Activated naive CD8-positive, alpha-beta T cell (primary cell): ENCODE results near the gene HAGHL.

Experiments used
- H3K27ac Mint-ChIP-seq: one replicate; pipeline ENCODE4 v1.8.0; 2021; ENCODE audit warnings: mixed read lengths
- H3K27me3 Mint-ChIP-seq: one replicate; pipeline ENCODE4 v1.8.0; 2021; ENCODE audit warnings: mixed read lengths
- H3K36me3 Mint-ChIP-seq: one replicate; pipeline ENCODE4 v1.8.0; 2021; ENCODE audit warnings: mixed read lengths
- H3K4me1 Mint-ChIP-seq: one replicate; pipeline ENCODE4 v1.8.0; 2021; ENCODE audit warnings: low read depth, mixed read lengths
- H3K4me3 Mint-ChIP-seq: one replicate; pipeline ENCODE4 v1.8.0; 2021; ENCODE audit warnings: mild to moderate bottlenecking, mixed read lengths
- H3K9me3 Mint-ChIP-seq: one replicate; pipeline ENCODE4 v1.8.0; 2021; ENCODE audit warnings: low read depth, mixed read lengths

HAGHL gene

GRCh38 chr16:720447-720989 is 6.4 kb upstream of the HAGHL start:
- Mint-ChIP-seq H3K27ac (peak overlapping the region; percentile 86), H3K27me3 (no peaks in the 10 kb centered on the region), H3K36me3 (no peaks in the 10 kb centered on the region), H3K4me1 (peaks cover 27% of the 10 kb centered on the region), H3K4me3 (peak overlapping the region; percentile 86), H3K9me3 (no peaks in the 10 kb centered on the region)

GRCh38 chr16:720990-721764 is 5.7 kb upstream of the HAGHL start, which contains the start of gene ANTKMT:
TSS of gene ANTKMT (plus strand) at chr16:721146. CDS start at chr16:721275, 129 bp downstream.
- Mint-ChIP-seq H3K9me3 (no peaks in the 10 kb centered on the region), H3K4me3 (peak within 1 kb of the TSS; percentile 86), H3K27me3 (no peaks in the 10 kb centered on the region), H3K4me1 (peaks cover 26% of the 10 kb centered on the region), H3K27ac (peak within 1 kb of the TSS; percentile 86), H3K36me3 (no peaks in the 10 kb centered on the region)

GRCh38 chr16:721765-722540 is 5.0 kb upstream of the HAGHL start:
- H3K4me3 Mint-ChIP-seq = peak overlapping the region; percentile 59

GRCh38 chr16:722835-723633 is 3.9 kb upstream of the HAGHL start:
- H3K4me3 Mint-ChIP-seq = peak overlapping the region; percentile 59
- H3K4me1 Mint-ChIP-seq = peaks cover 23% of the 10 kb centered on the region
- H3K27me3 Mint-ChIP-seq = no peaks in the 10 kb centered on the region
- no peaks in the 10 kb centered on the region for H3K9me3 Mint-ChIP-seq
- H3K27ac Mint-ChIP-seq = no peak overlapping the region
- no peaks in the 10 kb centered on the region for H3K36me3 Mint-ChIP-seq

More at GRCh38 chr16:721765-722540, 5.0 kb upstream of the HAGHL start:
- H3K27me3 Mint-ChIP-seq = no peaks in the 10 kb centered on the region
- no peak overlapping the region for H3K27ac Mint-ChIP-seq
- no peaks in the 10 kb centered on the region for H3K36me3 Mint-ChIP-seq
- H3K4me1 Mint-ChIP-seq = peaks cover 23% of the 10 kb centered on the region
- no peaks in the 10 kb centered on the region for H3K9me3 Mint-ChIP-seq

- Mint-ChIP-seq H3K36me3 (no peaks in the 10 kb centered on the region), H3K4me1 (peaks cover 23% of the 10 kb centered on the region), H3K27ac (no peak overlapping the region), H3K27me3 (no peaks in the 10 kb centered on the region), H3K4me3 (no peak overlapping the region), H3K9me3 (no peaks in the 10 kb centered on the region)
Measured at GRCh38 chr16:723695-724094, 3.2 kb upstream of the HAGHL start.

- H3K36me3 Mint-ChIP-seq = no peaks in the 10 kb centered on the region
- no peak overlapping the region for H3K27ac Mint-ChIP-seq
- H3K4me3 Mint-ChIP-seq = no peak overlapping the region
- peaks cover 16% of the 10 kb centered on the region for H3K4me1 Mint-ChIP-seq
- no peaks in the 10 kb centered on the region for H3K27me3 Mint-ChIP-seq
- H3K9me3 Mint-ChIP-seq = no peaks in the 10 kb centered on the region
Measured at GRCh38 chr16:724188-725040, 2.5 kb upstream of the HAGHL start.

- H3K27ac Mint-ChIP-seq = no peak overlapping the region
- H3K27me3 Mint-ChIP-seq = no peaks in the 10 kb centered on the region
- peaks cover 13% of the 10 kb centered on the region for H3K4me1 Mint-ChIP-seq
- no peaks in the 10 kb centered on the region for H3K36me3 Mint-ChIP-seq
- H3K4me3 Mint-ChIP-seq = no peak overlapping the region
- no peaks in the 10 kb centered on the region for H3K9me3 Mint-ChIP-seq
Measured at GRCh38 chr16:725041-725376, 1.9 kb upstream of the HAGHL start.

GRCh38 chr16:725463-726187 is 1.3 kb upstream of the HAGHL start:
- H3K27ac Mint-ChIP-seq = no peak overlapping the region
- no peaks in the 10 kb centered on the region for H3K36me3 Mint-ChIP-seq
- no peaks in the 10 kb centered on the region for H3K27me3 Mint-ChIP-seq
- no peak overlapping the region for H3K4me3 Mint-ChIP-seq
- no peaks in the 10 kb centered on the region for H3K9me3 Mint-ChIP-seq
- H3K4me1 Mint-ChIP-seq = peaks cover 10% of the 10 kb centered on the region

GRCh38 chr16:726188-726437 is 793 bp upstream of the HAGHL start:
- Mint-ChIP-seq H3K9me3 (no peaks in the 10 kb centered on the region), H3K36me3 (no peaks in the 10 kb centered on the region), H3K4me1 (peaks cover 10% of the 10 kb centered on the region), H3K27ac (no peak overlapping the region), H3K27me3 (no peaks in the 10 kb centered on the region), H3K4me3 (no peak overlapping the region)

- H3K4me3 Mint-ChIP-seq = peak overlapping the region; percentile 47
- H3K4me1 Mint-ChIP-seq = peaks cover 10% of the 10 kb centered on the region
- no peaks in the 10 kb centered on the region for H3K27me3 Mint-ChIP-seq
- no peaks in the 10 kb centered on the region for H3K9me3 Mint-ChIP-seq
- no peaks in the 10 kb centered on the region for H3K36me3 Mint-ChIP-seq
- no peak overlapping the region for H3K27ac Mint-ChIP-seq
Measured at GRCh38 chr16:727291-727977, 528 bp downstream of the HAGHL start.

- H3K36me3 Mint-ChIP-seq = no peaks in the 10 kb centered on the region
- no peak overlapping the region for H3K27ac Mint-ChIP-seq
- peak overlapping the region; percentile 30 for H3K4me3 Mint-ChIP-seq
- peaks cover 4% of the 10 kb centered on the region for H3K4me1 Mint-ChIP-seq
- H3K9me3 Mint-ChIP-seq = no peaks in the 10 kb centered on the region
- no peaks in the 10 kb centered on the region for H3K27me3 Mint-ChIP-seq
Measured at GRCh38 chr16:728131-728889, 1.4 kb downstream of the HAGHL start.

GRCh38 chr16:728890-729744 is 2.2 kb downstream of the HAGHL start:
- H3K27me3 Mint-ChIP-seq = no peaks in the 10 kb centered on the region
- H3K9me3 Mint-ChIP-seq = no peaks in the 10 kb centered on the region
- peak overlapping the region; percentile 32 for H3K4me3 Mint-ChIP-seq
- H3K36me3 Mint-ChIP-seq = no peaks in the 10 kb centered on the region
- H3K27ac Mint-ChIP-seq = no peak overlapping the region
- peaks cover 3% of the 10 kb centered on the region for H3K4me1 Mint-ChIP-seq
